Stimulated activated naive CD8-positive, alpha-beta T cell treated with anti-CD3 and anti-CD28 coated beads, Interleukin-15, Interleukin-2, amounts not matched to agents 100 ng/mL and 50 ng/mL, for 24 hours (primary cell): Measurements from ENCODE around the gene MYO1A.
"Not testable (repeated sequence)": the region's sequence is repeated elsewhere in the genome, so short reads cannot be mapped to it uniquely, and the experiment has no call there.

ENCODE experiments used
- H3K27ac Mint-ChIP-seq: one replicate; pipeline ENCODE4 v1.8.0; 2021; ENCODE audit warnings: mild to moderate bottlenecking, mixed read lengths
- H3K27me3 Mint-ChIP-seq: one replicate; pipeline ENCODE4 v1.8.0; 2021; ENCODE audit warnings: mixed read lengths
- H3K36me3 Mint-ChIP-seq: one replicate; pipeline ENCODE4 v1.8.0; 2021; ENCODE audit warnings: low read depth, mixed read lengths
- H3K4me1 Mint-ChIP-seq: one replicate; pipeline ENCODE4 v1.8.0; 2021; ENCODE audit warnings: low read depth, mixed read lengths
- H3K4me3 Mint-ChIP-seq: one replicate; pipeline ENCODE4 v1.8.0; 2021; ENCODE audit warnings: mild to moderate bottlenecking, mixed read lengths
- H3K9me3 Mint-ChIP-seq: one replicate; pipeline ENCODE4 v1.8.0; 2021; ENCODE audit warnings: mixed read lengths

The MYO1A gene

DNA sequence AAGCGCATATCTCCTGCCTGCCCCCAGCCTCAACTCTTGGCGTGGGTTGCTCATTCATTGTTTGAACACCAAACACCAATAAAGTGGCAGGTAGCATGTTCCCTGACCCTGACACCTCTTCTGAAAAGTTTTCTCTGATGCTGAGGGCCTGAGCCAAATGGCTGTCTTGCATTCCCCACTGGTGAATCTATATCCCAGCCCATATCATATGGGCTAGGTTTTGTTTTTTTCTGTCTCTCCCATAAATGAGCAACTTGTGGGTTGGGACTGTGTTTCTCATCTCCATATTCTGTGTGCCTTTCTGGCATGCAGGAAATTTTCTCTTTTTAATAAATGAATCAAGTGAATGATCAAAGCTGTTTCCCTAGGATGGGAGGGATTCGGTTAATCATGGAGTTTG lies 5.0 kb downstream of the MYO1A start:
- Mint-ChIP-seq H3K4me3 (no peak overlapping the region), H3K27me3 (peaks cover 4% of the 10 kb centered on the region), H3K36me3 (no peaks in the 10 kb centered on the region), H3K27ac (no peak overlapping the region), H3K4me1 (peaks cover 41% of the 10 kb centered on the region), H3K9me3 (no peaks in the 10 kb centered on the region)

DNA sequence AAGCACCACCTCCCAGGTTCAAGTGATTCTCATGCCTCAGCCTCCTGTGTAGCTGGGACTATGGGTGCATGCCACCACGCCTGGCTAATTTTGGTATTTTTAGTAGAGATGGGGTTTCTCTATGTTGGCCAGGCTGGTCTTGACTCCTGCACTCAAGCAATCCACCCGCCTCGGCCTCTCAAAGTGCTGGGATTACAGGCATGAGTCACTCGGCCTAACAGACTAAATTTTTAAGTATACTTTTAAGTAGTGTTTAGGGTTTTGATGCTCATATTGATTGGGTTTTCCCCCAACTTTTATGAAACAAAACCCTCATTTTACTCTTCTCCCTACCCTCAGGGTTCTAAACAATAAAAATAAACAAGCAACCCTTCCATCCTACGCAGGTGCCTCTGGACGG lies 5.5 kb downstream of the MYO1A start:
- Mint-ChIP-seq H3K4me1 (peaks cover 41% of the 10 kb centered on the region), H3K27me3 (peaks cover 4% of the 10 kb centered on the region), H3K27ac (no peak overlapping the region), H3K36me3 (no peaks in the 10 kb centered on the region), H3K4me3 (no peak overlapping the region), H3K9me3 (no peaks in the 10 kb centered on the region)

DNA sequence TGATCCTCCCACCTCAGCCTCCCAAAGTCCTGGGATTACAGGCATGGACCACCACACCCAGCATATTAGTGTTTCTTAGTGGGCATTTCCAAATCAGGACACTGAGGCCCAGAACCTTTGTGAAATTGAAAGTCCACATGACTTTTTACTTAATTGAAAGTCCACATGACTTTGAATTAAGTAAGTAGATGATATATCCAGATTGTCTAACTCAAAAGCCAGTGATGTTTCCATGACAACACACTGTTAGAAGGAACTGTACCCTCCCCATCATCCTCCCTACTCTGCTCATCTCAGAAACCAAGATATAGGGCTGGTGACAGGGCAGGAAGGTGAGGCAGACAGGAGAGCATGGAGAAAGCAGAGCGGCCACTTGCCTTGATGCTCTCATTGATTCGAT lies 7.2 kb downstream of the MYO1A start:
- Mint-ChIP-seq H3K4me3 (no peak overlapping the region), H3K9me3 (no peaks in the 10 kb centered on the region), H3K27me3 (peaks cover 4% of the 10 kb centered on the region), H3K36me3 (no peaks in the 10 kb centered on the region), H3K27ac (no peak overlapping the region), H3K4me1 (peaks cover 27% of the 10 kb centered on the region)

DNA sequence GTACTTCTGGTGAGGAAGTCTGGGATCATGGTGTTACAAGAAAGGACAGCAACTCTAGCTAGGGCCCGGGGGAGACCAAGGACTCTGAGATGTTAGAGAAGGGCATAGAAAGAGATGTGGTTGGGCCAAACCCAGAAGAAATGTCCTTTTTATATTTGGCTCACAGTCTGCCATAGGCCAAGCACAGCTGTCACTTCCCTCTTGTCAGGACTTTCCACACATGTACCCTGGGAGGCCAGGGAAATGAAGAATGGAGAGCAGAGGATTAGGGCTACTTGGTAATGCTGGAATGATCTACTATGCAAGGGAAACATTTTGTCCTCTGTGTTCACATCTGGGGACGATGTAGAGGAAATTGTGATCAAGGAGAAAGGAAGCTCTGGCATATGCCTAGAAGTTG lies 9.2 kb downstream of the MYO1A start:
- peaks cover 8% of the 10 kb centered on the region for H3K4me1 Mint-ChIP-seq
- H3K27ac Mint-ChIP-seq, result no peak overlapping the region
- H3K9me3 Mint-ChIP-seq, result no peaks in the 10 kb centered on the region
- no peak overlapping the region for H3K4me3 Mint-ChIP-seq
- H3K27me3 Mint-ChIP-seq, result peaks cover under 1% of the 10 kb centered on the region
- H3K36me3 Mint-ChIP-seq, result no peaks in the 10 kb centered on the region

DNA sequence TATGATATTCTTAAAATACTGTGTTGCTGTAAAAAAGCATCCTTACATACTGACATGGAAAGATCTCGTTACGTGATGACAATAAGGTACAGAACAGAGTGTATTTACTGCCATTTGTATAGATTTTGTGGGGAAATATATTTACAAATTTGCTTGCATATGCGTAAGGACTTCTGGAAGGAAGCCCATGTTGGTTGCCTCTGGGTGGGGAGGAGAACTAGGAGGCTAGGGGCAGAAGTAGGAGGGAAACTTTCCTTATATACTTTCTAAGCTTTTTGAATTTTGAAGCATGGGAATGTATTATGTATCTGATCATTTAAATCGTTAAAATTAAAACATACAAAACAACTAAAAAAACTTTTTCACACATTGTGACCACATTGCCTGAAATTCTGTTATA lies 9.7 kb downstream of the MYO1A start:
- Mint-ChIP-seq H3K9me3 (no peaks in the 10 kb centered on the region), H3K4me1 (peaks cover 2% of the 10 kb centered on the region), H3K27ac (no peak overlapping the region), H3K27me3 (no peaks in the 10 kb centered on the region), H3K36me3 (no peaks in the 10 kb centered on the region), H3K4me3 (no peak overlapping the region)

DNA sequence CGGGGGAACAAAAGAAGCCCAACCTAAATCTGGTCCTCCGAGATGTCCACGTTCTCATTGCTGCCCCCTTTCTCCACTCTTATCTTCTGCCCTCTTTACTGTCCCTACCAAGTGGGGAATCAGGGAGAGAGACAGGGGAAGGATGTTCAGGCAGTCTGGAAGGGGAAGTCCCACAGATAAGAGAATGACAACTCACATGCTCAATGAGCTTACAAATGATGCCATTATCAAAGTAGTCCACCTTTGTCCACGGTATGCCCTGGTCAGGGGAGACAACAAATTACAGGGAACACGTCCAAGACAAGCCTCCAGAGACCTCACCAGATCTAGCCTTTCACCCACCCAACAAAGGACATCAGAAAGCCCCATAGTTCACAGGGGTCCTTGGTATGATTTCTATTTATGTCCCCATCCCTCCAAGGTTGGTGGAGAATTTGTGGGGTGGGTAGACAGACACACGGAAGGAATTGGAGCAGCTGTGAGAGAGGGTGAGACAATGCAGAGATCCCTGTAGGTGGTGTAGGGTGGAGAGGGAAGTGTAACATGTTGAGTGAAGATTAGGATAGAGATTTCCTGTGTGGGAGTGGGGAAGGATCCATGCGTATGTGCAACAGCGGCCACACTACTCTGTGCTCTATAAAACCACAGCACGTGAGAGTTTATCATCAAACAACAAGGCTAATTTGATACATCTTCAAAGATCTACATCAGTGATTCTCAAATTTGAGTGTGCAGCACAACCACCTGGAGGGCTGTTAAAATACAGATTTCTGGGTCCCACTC lies 10.7 kb downstream of the MYO1A start:
- Mint-ChIP-seq H3K4me3 (no peak overlapping the region), H3K27ac (no peak overlapping the region), H3K9me3 (no peaks in the 10 kb centered on the region), H3K36me3 (no peaks in the 10 kb centered on the region), H3K27me3 (no peaks in the 10 kb centered on the region), H3K4me1 (no peaks in the 10 kb centered on the region)

DNA sequence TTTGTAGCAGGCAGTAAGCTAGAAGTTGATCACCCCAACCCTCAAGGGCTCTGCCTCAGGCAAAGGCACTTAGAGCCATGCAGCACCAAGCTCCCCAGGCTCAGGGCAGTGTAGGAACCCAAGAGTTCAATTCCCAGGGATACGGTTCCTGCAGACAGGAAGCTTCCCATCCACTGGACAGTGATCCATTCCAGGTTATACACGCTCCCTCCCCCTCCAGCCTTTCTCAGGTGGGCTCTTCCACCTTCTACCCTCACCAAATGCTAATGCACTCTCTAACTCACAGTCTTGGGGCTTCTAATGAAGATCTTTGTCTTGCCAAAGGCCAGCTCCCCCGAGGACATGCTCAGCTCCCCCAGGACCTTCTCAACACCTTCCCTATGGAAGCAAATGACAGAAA lies 12.7 kb downstream of the MYO1A start:
- Mint-ChIP-seq H3K36me3 (no peaks in the 10 kb centered on the region), H3K27me3 (no peaks in the 10 kb centered on the region), H3K9me3 (no peaks in the 10 kb centered on the region), H3K4me3 (no peak overlapping the region), H3K4me1 (no peaks in the 10 kb centered on the region), H3K27ac (peak overlapping the region; percentile 21)

DNA sequence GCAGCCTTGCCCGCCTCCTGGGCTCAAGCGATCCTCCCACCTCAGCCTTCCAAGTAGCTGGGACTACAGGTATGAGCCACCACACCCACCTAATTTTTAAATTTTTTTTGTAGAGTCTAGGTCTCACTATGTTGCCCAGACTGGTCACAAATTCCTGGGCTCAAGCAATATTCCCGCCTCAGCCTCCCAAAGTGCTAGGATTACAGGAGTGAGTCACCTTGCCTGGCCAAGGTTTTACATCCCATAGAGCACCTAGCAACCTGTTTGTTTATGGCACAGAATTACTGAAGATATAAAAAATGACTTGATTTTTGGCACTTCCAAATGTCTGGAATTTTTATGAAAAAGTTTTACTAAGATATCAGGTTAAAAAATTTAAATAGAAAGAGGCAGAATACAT lies 16.5 kb downstream of the MYO1A start:
- Mint-ChIP-seq H3K4me1 (peaks cover 18% of the 10 kb centered on the region), H3K27me3 (no peaks in the 10 kb centered on the region), H3K36me3 (no peaks in the 10 kb centered on the region), H3K9me3 (no peaks in the 10 kb centered on the region), H3K4me3 (no peak overlapping the region), H3K27ac (no peak overlapping the region)

DNA sequence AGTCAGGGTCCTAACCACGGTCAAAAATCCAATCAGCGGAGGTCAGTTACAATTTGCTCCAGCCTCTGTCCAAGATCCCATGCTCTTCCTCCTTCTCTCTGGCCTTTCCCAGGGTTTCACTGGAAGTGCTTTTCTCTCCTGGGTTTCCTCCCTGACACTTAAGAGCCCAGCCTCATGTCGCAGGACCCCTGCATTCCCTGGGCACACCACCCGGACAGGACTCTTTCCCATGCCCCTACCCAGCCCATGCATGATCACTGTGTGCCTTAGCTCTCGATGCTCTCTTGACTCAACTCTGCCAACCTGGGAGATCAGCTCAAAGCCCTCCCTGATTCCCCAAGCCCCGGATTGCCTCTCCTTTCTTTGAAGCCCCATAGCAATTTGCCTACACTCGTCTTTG lies 18.1 kb downstream of the MYO1A start:
- no peaks in the 10 kb centered on the region for H3K27me3 Mint-ChIP-seq
- no peak overlapping the region for H3K27ac Mint-ChIP-seq
- no peaks in the 10 kb centered on the region for H3K36me3 Mint-ChIP-seq
- no peaks in the 10 kb centered on the region for H3K9me3 Mint-ChIP-seq
- H3K4me1 Mint-ChIP-seq, result peaks cover 34% of the 10 kb centered on the region
- H3K4me3 Mint-ChIP-seq, result no peak overlapping the region

DNA sequence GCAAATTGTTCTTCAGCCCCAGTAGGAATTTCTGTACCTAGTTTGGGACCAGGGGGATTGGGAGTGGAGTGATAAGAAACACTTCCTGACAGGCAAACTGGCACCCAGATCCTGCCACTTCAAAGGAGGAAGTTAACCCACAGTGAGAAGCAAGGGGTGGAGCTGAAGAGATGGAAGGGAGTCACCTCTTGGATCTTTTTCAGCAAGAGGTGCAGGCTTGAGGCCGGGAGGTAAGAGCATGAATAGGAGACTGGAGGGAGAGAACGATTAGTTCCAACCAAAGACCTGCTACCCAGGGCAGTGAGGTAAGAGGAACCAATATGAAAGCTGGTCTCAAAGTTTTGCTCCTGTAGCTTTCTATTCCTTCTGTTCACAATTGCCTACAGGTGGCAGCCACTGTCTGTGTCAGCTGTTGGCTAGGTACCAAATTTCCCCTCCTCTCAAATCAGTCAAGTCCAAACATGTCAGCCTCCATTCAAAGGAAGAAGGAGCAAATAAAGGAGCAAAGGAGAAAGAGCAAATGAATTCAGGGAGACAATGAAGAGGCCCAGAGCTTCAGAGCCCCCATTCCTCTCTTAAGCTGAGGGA lies 18.7 kb downstream of the MYO1A start:
- H3K27me3 Mint-ChIP-seq, result no peaks in the 10 kb centered on the region
- H3K4me3 Mint-ChIP-seq, result no peak overlapping the region
- peaks cover 40% of the 10 kb centered on the region for H3K4me1 Mint-ChIP-seq
- no peaks in the 10 kb centered on the region for H3K36me3 Mint-ChIP-seq
- H3K27ac Mint-ChIP-seq, result peak overlapping the region; percentile 13
- no peaks in the 10 kb centered on the region for H3K9me3 Mint-ChIP-seq

DNA sequence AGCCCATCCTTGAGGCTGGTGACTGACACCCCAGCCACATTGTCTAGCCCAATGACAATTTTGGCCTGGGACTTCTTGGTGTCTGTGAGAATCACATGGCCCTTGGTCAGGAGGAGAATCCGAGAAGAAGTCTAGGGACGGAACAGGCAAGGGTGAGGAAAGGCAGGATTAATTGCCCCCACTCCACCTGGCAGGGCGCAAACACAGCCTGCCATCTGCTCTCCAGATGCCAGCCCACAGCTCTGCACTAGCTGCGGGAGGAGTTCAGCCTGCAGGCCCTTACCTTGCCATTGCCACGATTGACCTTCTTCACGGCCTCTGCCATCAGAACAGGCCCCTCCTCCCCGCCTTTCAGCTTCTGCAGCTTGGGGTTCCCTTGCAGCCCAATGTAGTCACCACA lies 20.5 kb downstream of the MYO1A start:
- Mint-ChIP-seq H3K36me3 (no peaks in the 10 kb centered on the region), H3K9me3 (no peaks in the 10 kb centered on the region), H3K27ac (no peak overlapping the region), H3K27me3 (no peaks in the 10 kb centered on the region), H3K4me1 (peaks cover 44% of the 10 kb centered on the region), H3K4me3 (no peak overlapping the region)

DNA sequence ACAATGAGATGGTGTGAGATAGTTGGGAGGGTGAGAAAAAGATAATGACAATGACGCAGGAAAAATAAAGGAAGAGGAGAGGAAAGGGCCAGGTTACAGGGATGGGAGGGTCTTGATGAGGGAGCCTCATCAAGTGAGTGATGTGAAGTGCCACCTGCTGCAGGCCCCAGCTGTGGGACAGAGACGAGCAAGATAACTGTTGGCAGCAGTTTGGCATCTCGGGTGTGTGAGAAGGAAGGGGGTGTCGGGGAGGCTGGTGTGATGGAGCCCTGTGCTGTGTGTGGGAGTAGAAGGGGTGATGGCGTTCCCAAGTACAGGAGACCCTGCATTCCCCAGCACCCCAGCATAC lies 22.1 kb downstream of the MYO1A start:
- no peaks in the 10 kb centered on the region for H3K9me3 Mint-ChIP-seq
- H3K27ac Mint-ChIP-seq, result peak overlapping the region; percentile 90
- no peaks in the 10 kb centered on the region for H3K27me3 Mint-ChIP-seq
- H3K4me1 Mint-ChIP-seq, result peaks cover 44% of the 10 kb centered on the region
- no peaks in the 10 kb centered on the region for H3K36me3 Mint-ChIP-seq
- H3K4me3 Mint-ChIP-seq, result no peak overlapping the region

DNA sequence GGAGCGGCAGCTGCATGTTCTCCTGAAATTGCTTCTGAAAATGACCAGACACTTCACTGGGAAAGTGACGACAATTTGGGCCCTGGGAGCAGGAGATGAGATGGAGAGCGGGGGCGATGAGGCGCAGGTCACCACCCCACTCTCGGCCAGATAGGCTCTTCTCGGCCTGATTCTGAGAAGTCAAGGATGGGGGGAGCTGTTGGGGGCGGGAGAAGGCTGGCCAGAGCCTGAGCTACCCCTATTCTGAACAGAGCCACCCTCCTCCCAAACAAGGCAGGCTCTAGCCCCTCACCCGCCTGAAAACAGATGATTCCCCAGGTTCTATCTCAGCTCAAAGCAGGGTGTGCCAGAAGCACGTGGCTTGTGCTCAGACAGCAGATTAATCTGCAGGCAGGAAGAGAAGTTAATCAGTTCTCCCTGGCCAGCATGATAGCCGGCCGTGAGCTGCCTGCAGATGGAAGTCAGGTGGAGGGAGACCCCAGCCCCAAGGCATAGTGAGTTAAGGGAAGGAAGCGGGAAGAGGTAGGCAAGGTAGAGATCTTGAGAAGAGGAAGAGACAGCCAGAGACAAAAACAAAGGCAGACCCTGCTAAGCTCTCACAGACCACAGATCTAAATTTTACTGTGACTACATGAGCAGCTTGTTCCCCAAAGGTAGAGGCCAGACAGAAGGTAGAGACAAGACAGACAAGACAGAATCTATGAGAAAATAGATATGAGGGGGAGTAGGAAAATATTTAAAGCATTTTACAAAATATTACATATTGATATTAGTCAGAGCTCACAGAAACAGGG lies 22.7 kb downstream of the MYO1A start:
- Mint-ChIP-seq H3K4me3 (peak overlapping the region; percentile 9), H3K27me3 (no peaks in the 10 kb centered on the region), H3K27ac (peak overlapping the region; percentile 90), H3K36me3 (no peaks in the 10 kb centered on the region), H3K4me1 (peaks cover 44% of the 10 kb centered on the region), H3K9me3 (no peaks in the 10 kb centered on the region)

DNA sequence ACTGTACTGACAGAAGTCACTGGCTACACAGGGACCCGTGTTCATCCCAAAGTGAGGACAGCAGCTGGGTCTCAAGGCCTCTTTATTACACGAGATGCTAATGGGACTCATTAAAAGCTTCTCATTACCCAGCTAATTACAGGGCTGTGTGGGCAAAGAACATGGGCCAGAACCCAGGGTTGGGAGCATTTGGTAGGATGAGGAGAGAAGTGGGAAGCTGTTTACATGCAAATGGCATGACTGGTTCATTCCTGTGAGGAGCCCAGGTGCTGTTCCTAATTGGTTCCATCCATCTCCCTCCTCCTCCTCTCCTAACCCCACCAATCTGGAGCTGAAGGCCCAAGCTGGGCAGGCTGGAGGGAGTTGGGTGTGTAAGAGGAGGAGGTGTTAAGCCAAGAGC lies 24.7 kb downstream of the MYO1A start:
- no peaks in the 10 kb centered on the region for H3K9me3 Mint-ChIP-seq
- no peaks in the 10 kb centered on the region for H3K27me3 Mint-ChIP-seq
- no peaks in the 10 kb centered on the region for H3K36me3 Mint-ChIP-seq
- no peak overlapping the region for H3K27ac Mint-ChIP-seq
- H3K4me3 Mint-ChIP-seq, result no peak overlapping the region
- peaks cover 35% of the 10 kb centered on the region for H3K4me1 Mint-ChIP-seq

DNA sequence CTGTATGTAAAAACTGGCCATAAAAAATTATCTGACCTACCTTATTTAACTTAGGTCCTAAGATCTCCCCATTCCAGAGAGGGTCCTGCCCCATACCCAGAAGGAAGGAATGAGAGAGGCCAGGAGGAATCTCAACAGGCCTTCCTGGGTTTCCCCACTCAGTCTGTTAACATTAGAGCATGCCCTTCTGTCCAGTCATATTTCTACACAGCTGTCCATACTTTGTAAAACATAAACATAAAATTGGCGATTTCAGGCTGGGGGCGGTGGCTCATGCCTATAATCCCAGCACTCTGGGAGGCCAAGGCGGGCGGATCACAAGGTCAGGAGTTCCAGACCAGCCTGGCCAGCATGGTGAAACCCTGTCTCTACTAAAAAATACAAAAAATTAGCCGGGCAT lies 27.6 kb downstream of the MYO1A start:
- H3K4me1 Mint-ChIP-seq, result peaks cover 23% of the 10 kb centered on the region
- H3K4me3 Mint-ChIP-seq, result not testable (repeated sequence)

More for the DNA sequence above, 27.6 kb downstream of the MYO1A start:
- not testable (repeated sequence) for H3K36me3 Mint-ChIP-seq, H3K9me3 Mint-ChIP-seq, H3K27ac Mint-ChIP-seq, H3K27me3 Mint-ChIP-seq
